DMS 273 (cell line): ENCODE results near the gene RGL1.
"Not testable (repeated sequence)": the region's sequence is repeated elsewhere in the genome, so short reads cannot be mapped to it uniquely, and the experiment has no call there.

ENCODE experiments used
- DNase-seq: peaks from one replicate; lab custom pipeline; 2025; ENCODE audit not compliant: unreplicated experiment; lab: John Stamatoyannopoulos, UW

RGL1 gene

DNA sequence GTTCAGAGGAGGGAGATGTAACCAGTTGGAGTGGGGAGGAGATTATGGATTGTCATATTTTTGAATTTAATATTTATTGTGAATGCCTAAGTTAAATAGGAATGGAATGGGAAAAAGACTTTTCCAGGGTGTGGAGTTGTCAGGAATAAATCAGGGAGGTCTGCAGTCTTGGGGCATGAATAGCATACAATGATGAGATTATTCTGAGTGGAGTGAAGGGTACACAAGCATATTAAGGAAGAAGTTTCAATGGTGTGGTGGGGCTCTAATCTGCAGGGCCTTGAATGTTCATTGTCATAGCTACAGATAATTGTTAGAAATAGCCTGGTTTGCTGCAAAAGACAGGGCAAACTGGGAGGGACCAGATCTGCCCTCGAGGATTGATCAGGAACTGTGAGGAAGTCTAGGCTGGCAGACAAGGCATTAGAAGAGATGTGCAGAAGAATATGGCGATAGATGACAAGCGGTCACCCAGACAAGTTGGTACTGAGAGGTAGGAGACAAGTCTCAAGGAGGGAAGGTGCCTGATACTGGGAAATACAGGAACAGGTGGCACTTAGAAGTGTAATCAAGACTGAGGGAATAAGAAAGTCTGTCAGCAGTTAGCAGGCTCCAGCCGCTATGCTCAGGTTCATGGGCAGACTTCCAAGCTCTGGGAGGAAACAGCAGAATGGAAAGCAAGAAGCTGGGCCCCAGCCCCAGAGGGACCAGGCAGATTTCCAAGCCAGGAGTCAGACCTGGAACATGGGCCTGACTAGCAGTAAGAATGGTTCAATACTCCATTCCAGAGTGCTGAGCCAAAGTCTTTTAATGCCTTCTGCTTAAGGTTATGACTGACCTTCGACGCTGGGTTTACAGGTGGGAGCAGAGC, 20.9 kb upstream of the RGL1 start:
- DNase-seq = peak; percentile 98

DNA sequence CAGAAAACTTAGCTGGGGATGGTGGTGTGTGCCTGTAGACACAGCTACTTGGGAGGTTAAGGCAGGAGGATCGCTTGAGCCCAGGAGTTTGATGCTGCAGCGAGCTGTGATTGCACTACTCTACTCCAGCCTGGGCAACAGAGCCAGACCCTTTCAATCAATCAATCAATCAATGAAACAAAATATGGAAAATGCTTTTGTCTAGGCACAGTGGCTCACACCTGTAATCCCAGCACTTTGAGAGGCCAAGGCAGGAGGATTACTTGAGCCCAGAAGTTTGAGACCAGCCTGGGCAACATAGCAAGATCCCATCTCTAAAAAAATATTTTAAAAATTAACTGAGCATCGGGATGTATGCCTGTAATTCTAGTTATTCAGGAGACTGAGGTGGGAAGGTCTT, 19.0 kb upstream of the RGL1 start:
- not testable (repeated sequence) for DNase-seq

DNA sequence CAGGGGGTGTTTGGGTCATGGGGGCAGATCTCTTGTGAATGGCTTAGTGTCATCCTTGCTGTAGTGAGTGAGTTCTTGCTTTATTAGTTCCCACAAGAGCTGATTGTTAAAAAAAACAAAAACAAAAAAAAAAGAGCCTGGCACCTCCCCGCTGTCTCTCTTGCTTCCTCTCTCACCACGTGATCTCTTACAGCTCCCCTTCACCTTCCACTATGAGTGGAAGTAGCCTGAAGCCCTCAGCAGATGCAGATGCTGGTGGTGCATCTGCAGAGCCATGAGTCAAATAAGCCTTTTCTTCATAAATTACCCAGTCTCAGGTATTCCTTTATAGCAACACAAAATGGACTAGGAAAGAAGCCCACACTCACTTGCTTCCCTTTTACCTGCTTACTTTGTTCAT, 17.2 kb upstream of the RGL1 start:
- DNase-seq = no peak

DNA sequence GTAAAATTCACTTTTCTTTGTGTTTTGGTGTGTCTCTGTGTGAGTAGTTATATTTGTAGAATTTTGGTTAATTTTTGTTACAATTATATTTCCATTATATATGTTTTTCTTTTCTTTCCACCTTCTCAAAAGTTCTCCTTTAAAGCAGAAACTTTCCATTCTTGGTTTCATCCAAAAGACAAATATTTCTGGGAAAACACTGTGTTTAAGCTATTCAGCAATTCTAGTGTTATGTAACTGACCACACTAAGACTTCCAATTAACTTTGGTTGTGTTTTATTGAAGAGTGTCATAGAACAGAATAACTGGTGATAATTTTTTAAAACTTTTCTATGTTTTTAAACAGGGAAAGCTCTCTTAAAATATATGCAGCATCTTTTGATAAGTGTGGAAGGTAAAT, 13.6 kb upstream of the RGL1 start:
- DNase-seq = no peak

DNA sequence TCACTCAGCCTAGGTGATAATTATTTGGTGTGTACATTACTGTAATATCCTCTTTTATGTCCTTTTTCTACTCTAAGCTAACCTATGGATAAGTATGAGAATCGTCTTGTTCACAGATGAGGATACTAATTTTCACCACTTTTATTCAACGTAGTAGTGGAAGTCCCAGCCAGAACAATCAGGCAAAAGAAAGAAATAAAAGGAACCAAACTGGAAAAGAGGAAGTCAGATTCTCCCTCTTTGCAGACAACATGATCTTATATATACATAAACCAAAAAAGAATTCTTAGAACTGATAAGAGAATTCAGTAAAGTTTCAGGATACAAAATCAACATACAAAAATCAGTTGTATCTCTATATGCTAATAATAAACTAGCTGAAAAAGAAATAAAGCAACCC, 12.6 kb upstream of the RGL1 start:
- no peak for DNase-seq

DNA sequence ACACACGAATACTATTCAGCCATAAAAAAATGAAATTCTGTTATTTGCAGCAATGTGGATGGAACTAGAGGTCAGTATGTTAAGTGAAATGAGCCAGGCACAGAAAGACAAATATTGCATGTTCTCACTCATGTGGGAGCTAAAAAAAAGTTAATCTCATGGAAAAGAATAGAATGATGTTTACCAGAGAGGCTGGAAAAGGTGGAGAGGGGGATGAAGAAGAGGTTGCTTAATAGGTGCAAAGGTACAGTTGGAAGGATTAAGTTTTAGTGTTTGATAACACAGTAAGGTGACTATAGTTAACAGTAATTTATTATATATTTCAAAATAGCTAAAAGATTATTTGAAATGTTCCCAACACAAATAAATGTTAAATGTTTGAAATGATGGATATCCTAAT, 10.8 kb upstream of the RGL1 start:
- no peak for DNase-seq

DNA sequence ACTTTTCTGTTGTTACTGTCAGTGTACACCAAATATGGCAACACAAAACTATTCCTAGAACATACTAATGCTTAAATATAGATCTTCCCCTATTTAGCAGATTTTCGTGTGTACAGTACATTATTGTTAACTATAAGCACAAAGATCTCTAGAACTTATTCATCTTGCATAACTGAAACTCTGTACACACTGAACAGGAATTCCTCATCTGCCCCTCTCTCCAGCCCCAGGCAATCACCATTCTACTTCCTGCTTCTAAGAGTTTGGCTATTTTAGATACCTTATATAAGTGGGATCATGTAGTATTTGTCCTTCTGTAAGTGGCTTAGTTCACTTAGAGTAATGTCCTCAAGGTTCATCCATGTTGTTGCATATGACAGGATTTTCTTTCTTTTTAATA, 4.5 kb upstream of the RGL1 start:
- no peak for DNase-seq

DNA sequence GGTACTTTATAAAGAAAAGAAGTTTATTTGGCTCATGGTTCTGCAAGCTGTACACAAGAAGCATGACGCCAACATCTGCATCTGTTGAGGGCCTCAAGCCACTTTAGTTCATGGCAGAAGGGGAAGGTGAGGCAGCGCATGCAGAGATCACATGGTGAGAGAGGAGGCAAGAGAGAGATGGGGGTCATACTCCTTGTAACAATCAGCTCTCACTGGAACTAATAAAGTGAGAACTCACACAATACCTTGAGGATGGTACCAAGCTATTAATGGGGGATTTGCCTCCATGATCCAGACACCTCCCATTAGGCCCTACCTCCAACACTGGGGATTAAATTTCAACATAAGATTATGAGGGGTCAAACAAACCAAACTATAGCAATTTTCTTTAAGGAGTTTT, 3.3 kb upstream of the RGL1 start:
- DNase-seq = no peak

DNA sequence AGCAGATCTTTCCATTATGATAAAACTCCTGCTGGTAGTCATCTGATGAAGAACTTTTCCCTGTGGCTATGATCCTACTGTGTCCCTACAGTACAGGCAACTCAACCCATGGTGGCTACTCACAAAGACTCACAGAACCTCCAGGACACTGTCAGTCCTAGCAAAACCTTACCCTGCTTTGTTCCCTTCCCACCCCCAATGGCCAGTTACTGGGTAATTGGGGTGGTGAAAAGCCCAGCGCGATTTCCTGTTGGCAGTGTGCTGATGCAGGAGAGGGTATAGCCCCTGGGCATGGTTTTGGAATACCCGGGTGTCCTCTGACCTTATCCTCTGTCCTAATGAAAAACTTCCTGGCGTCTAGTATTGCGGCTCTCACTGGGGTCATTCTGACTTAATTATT, 533 bp upstream of the RGL1 start:
- peak; percentile 33 for DNase-seq

DNA sequence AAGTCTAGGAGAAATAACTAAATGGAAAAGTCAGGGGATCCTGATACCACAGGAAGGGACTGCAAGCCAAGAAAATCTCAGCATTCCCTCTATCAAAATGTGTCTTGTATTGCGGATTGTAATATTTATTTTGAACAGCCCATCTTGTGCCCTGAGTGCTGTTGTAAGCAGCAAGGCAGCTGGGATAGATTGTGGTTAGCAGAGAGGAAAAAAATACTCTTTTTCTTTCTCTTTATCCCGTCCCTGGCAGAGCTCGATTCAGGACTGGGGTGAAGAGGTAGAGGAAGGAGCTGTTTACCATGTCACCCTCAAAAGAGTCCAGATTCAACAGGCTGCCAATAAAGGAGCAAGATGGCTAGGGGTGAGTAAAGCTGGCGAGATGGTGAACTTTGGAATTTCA, 1.2 kb downstream of the RGL1 start:
- DNase-seq = peak; percentile 25

DNA sequence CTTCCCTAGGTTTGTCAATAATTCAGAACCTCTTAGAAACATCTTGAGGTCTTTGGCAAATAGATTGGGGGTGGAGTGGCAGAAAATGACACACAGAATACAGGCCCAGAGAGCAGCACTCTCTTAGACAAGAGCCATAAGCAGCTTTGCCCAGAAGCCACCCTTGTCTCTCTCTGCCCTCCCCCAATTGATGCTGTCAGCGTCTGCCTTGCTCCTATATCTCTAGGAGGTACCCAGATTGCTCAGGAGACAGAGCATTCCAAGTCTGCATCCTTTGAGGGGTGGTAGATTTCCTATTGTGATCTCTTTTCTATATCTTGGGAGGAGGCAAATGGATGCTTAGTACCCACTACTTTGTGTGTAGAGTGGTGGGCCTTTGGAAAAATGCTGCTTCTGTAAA, 1.8 kb downstream of the RGL1 start:
- DNase-seq = no peak

DNA sequence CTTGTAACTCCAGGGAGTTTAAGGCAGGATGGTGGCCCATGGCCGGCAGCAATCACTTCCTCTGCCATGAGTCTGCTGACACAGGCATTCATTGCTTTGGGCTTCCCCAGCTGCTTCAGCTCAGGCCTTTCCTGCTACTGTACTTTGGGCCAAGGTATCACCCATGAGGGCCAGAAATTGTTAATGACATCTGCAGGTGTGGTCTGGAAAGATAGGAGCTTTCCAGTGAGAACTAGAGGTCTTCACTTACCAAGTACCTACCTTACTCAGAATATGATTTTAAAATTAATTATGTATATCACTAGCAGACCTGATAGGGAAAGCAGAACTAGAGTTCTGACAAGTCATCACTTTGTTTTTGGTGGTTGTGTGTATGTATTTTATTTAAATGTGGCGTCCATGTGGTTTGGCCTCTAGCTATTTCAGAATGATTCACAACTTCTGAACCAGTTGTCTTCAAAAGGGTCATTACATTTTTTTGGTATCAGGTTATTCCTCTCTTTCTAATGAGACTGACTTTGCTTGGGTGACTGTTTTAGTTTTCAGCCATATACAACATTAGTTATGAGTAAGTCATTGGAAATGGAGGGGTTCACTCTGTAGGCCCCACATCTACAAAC, 2.7 kb downstream of the RGL1 start:
- DNase-seq = no peak

DNA sequence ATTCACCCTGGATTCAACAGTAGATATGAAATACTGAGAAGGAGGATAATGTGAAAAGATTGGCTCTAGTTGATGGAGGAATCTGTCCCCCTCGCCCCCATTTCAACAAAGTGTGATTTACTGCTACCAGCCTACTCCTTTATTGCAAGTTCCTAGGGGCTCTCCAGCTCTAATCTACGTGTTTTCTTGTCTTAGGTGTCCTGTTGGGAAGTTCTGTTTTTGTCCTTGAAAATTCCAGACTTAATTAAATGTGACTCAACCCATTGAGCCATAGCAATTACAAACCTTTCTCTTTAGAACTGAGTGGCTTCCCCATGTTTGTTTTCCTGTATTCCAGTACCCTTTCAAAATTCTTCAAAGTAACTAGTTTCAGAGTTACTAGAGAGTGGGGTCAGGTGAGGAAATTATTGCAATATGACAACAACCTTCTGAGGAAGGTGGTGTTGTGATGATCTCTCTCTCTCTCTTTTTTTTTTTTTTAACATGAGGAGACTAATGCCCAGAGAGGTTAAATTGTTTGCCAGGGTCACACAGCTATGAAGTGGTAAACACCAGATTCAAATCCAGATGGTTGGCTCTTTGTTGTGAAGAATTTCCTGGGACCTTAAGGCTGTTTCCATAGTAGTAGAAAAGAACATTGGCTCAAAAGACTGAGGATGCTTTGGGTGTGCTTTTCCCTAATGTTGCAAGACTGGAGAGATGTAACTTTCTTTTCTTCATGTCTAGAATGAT, 3.5 kb downstream of the RGL1 start:
- no peak for DNase-seq

DNA sequence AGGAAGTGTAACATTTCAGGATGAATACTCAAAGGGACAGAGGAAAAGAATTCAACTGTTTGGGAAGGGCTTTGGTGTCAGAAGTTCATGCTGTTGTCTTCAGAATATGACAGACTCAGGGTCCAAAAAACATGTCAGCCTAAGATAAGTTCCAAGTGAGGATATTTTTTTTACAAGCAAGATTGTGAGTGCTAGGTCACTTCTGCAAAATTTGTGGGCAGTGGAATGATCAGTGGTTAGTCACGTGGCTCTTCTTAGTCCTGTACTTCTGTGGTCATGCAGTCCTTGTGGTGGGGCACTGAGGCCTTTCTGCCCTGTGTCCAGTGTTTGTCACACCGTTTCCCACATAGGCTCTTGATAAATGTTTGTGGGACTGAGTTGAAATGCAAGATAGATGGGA, 5.2 kb downstream of the RGL1 start:
- no peak for DNase-seq

DNA sequence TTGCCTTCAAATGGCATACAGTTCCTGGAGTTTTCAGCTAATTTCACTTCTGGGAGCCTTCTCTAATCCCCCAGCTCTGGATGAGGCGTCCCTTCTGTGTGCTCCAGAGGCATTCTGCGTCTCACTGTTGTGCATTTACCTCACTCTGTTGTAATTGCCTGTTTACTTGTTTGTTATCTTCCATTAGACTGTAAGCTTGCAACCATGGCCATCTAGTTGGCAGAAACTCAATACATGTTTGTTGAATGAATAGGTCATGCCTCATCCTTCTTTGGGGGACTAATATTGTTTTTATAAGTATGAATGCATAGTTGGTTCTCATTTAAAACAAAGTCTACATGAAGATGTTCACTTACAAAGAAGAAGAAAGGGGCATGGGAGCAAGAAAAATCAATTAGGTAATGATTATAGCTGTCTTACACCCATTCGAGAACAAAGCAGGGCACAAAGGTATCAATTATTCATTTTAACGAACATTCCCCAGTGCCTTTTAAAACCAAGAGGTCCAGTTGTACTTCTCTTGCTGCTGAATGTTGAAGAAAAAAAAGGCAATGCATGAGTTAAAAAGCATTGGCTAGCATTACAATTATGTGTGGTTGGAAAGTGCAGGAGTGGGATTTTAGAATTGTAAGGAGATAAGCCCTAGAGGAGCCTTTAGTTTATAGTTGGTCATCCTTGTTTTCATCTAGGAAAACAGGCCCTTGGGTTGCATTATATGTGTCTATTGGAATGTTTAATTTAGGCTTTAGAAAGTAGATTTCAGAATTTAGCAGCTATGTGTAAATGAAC, 6.0 kb downstream of the RGL1 start:
- DNase-seq = no peak

DNA sequence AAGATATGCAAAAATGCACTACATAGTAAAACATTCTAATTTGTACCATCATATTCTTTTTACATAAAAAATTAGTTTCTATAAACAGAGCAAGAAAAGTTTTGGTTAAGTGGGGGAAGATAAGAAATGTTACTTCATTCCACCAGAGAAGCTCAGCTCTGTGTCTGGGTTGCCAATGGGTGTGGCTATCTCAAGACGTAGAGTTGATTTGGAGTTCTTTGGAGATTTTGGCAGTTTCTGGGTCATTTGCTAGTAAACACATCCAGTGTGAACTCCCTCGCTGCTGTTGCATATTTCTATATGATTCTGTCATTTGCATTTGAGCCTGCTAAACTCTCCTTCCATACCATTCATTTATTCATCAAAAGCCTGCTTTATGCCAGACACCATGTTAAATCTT, 7.2 kb downstream of the RGL1 start:
- no peak for DNase-seq

DNA sequence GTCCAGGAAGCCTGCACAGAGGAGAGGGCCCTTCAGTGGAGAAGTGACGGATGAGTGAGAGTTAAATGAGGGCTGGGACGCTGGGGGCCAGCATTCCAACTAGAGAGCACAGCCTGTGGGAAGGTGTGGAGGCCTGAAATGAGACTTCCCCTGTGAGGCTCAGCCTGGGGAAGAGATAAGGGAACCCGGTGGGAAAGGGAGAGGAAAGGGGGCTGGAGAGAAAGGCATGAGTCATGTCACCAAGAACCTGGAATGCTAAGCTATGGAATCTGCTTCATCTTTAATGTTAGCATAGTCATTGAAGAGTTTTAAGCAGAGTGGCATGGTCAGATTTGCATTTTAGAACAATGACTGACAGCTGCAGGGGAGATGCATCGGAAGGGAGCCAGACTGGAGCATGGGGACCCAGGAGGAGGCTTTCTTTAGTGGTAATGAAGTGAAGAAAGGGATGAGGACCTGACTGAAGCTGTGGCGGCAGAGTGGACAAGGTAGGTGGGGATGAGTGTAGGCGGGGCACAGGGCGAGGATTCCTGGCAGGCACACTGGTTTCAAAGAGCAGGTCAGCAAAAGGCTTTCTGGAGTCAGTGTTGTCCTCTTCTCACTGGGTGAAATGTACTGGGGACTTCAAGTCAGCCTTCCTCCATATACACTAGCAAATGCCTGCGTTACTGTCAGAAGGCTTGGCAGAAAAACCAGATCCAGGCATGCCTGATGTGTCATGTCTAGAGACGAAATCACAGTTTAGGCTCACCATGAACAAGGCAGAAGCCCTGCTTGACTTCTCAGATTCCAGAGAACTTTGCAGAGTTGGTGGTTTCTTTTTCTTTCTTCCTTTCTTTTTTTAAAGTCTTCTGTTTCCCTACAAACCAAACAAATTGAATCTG, 8.0 kb downstream of the RGL1 start:
- peak; percentile 40 for DNase-seq

DNA sequence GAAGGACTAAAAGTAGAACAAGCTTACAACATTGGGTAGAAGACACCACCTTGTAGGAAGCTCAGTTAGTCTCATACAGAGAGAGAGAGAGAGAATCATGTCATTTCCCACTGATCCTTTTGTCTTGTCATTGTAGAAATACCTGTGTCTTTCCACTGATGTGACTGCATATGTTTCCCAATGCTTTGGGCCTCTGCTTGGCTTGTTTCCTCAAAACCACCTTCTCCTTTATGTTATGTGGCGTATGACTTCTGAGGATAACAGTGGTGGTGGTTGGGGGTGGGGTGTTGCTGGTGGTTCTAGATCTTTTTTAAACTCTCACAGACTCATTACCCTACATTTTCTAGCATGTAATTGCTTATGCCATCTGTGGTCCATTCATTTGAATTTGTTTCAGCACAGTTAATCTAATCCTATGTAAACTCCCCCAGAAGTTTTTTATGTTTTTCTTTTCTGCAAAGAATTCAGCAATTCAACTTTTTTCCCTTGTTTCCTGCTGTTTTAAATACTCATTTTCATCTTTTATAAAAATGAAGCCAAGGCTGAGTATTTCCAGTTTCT, 9.3 kb downstream of the RGL1 start:
- peak; percentile 42 for DNase-seq

DNA sequence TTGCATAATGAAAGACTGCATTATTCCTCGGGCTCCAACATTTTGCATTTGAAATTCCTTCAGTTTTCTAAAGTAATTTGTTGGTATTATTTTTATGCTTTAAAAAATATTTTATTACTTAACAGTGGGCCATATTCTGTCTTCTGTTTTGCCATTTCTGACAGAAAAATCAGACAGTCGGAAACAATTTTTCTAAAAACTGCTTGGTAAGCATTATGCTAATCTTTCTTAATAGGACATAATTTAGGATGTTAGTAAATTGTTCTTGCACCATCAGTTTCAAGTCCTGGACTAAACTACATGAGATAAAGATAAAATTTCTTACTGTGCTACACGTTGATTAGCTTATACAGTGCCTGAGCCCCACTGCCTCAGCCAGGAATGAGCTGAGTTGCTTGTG, 11.2 kb downstream of the RGL1 start:
- DNase-seq = no peak
